Stimulated activated CD8-positive, alpha-beta memory T cell treated with anti-CD3 and anti-CD28 coated beads, Interleukin-12 subunit alpha, Interleukin-12 subunit beta, amount 100 ng/mL, for 24 hours (primary cell): Measurements from ENCODE around the gene TUBB3.
"Not testable (repeated sequence)": the region's sequence is repeated elsewhere in the genome, so short reads cannot be mapped to it uniquely, and the experiment has no call there.

ENCODE experiments used
- DNase-seq: peaks from one replicate; pipeline ENCODE4 v3.0.0-alpha.2; 2020; ENCODE audit errors: extremely low read depth

The TUBB3 gene

DNA sequence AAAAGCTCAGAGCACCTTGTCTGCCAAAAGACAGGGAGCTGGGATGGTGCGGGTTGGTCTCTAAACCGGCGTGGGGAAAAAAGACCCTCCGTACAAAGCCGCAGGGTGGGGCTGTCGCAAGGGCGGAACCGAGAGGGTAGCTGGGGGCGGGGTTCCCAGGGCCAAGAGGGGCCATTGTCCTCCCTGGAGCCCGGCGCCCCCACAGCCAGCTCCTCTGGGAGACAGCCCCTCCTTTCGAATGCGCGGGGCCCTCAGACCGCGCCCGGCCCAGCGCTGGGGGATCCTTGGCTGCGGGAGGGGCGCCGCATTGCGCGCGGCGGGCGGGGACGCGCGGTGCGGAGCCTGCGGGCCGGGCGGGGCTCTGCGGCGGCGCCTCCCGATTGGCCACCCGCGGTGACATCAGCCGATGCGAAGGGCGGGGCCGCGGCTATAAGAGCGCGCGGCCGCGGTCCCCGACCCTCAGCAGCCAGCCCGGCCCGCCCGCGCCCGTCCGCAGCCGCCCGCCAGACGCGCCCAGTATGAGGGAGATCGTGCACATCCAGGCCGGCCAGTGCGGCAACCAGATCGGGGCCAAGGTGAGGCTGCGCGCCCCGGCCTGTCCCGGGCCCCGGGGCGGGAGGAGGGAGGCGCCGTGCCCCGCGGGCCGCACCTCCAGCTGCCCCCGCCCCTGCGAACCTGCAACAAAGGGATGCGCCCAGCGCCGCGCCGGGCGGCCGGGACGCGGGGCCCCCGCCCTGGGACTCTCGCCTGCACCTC is at the start of gene TUBB3:
TSS of gene TUBB3 (plus strand) at position 459 of the 756 bp plus-strand sequence. CDS start at position 519, 60 bp downstream.
- no peak for DNase-seq

DNA sequence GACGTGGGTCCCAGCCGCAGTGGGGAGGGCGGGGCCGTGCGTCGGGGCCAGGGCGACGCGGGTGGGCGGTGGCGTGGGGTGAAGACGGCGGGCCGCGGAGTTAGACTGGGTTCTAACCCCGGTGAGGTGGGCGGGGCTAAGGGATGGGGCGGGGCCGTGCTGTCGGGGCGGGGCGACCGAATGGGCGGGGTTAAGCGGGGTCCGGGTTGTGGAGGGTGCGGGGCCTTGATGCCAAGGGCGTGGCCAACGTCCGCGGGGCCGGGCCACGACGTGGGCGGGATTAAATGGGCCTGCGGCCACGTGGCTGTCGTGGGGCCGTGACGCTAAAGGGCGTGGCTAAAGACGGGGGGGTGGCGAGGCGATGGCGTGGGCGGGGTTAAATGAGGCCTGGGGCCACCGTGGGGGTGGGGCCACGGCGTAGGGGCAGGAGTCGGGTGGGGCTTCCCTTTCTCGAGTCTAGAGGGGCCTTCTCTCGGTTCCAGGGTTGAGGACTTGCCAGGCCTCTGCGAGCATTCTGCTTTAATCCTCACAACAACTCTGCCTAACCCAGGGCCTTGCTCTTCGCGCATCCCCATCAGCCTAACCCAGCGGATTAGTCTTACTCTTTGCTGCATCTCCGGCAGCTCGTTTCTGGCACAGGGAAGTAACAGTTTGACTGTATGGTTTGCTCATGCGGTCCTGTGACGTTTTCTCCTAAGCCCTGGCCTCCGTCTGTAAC is 49.0 kb upstream of the TUBB3 start:
- peak; percentile 89 for DNase-seq

DNA sequence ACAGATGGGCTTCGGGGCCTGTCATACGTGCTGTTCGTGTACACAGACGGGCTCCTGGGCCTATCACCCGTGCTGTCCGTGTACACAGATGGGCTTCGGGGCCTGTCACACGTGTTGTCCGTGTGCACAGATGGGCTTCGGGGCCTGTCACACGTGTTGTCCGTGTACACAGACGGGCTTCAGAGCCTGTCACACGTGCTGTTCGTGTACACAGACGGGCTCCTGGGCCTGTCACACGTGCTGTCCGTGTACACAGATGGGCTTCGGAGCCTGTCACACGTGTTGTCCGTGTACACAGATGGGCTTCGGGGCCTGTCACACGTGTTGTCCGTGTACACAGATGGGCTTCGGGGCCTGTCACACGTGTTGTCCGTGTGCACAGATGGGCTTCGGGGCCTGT is 44.0 kb upstream of the TUBB3 start:
- not testable (repeated sequence) for DNase-seq

DNA sequence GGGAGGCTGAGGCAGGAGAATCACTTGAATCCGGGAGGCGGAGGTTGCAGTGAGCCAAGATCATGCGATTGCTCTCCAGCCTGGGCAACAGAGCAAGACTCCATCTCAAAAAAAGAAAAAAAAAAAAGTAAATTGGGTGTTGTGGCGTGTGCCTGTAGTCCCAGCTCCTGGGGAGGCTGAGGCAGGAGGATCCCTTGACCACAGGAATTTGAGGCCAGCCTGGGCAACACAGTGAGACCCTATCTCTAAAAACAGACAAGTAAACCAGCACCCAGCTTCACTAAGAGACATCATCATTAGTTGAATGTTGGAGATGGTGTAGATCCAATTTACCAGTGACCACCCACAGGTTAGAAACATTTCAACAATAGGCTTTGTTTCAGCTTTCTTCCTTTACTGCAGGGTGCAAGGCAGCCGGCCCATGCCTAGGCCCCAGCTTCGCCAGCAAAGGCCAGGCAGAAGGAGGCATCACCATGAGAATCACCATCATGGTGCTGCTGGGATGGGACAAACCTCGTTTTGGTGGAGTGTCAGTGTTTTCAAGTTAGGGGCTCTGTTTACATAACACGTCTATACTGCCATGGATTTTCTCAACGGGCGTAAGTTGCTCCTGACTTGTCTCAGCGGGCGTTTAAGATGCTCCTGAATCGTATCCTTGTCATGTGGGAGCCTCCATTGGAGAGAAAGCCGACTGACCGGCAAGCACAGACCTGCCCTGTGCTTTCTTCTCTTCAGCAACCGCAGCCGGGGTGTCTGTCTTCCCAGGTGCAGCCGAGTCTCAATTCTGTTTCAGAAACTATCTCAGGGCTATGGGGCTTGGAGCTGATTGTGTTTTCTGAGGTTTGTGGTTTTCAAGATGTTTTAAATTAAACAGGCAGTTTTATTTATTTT is 42.4 kb upstream of the TUBB3 start:
- DNase-seq, result no peak

DNA sequence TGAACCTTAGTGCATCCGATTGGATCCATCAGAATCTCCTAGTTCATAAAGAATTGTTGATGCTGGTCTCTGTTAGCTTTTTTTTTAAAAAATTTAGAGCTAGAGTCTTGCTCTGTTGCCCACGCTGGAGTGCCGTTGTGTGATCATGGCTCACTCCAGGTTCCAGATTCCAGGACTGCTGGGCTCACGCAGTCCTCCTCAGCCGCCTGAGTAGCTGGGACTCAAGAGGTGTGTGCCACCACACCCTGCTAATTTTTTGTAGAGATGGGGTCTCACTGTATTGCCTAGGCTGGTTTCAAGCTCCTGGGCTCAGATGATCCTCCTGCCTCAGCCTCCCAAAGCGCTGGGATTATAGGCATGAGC is 41.8 kb upstream of the TUBB3 start:
- DNase-seq, result no peak

GRCh38 chr16:89883346-89884040 is 39.6 kb upstream of the TUBB3 start:
- no peak for DNase-seq

DNA sequence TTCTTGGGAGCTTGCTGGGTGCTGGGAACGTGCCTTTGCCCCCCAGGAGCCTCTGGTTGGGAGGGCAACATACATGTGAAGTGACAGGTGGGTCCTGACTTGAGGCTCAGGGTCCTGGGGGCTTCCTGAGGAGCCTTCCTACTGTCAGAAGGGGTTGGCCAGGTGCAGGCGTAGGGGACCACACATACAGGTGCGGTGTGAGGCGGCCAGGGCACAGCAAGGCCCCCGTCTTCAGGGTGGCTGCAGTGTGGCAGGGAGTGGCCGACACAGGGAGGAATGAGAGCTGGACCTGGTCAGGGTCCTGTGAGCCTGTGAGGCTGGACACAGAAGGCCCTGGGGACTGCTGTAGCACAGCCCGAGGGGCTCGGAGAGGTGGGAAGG is 39.1 kb upstream of the TUBB3 start:
- DNase-seq, result no peak

DNA sequence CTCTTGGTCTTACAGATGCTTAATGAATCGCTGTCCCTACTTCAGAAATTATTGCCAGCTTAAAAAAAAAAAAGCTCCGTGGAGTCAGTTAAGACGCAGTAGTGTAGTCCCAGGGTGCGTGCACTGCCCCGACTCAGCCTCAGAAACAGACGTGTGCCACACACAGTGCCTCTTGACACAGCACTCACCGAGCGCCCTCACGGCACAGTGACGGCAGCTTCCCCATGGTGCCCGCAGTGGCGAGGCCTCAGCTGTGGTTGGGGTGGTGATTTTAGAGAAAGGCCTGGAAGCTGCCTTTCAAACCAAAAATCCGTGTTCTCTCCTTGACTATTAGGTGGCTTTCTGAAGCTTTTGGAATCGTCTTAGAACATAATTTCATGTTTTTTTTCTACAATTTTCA is 35.9 kb upstream of the TUBB3 start:
- no peak for DNase-seq

GRCh38 chr16:89890200-89890599 is 32.9 kb upstream of the TUBB3 start:
- no peak for DNase-seq

DNA sequence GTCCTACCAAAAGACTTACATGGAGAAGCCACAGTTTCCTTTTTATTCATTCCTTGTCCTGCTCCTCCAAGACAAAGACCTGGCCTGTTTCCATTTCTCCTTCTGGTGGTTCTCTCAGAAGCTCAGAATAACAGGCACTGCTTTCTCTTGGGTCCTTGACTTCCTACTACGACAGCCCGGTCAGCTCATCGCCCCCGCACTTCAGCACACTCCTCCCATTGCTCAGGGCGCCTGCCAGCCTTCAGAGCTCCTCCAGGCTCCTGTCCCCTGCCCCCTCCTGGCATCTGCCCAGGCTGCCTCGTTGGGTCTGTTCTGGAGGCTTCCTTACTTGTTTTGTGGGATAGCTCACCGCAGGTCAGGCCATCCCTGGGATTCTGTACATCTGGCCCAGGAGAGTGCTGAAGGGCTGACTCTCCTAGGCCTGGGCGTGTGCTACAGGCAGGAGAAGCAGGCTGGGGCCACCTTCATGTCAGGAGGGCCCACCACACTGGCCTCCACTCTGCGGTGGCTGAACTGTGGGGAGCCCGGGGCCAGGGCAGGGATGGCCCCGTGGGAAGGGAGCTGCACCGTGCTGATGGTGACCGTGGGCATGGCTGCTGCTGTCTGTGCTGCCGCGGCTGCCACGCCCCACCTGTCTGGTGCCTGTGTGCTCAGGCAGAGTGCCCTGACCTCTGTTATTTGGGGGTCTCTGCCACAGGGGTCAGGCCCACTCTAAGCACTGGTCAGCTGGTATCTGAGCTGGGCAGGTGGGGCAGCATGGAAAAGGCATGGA is 32.1 kb upstream of the TUBB3 start:
- no peak for DNase-seq

DNA sequence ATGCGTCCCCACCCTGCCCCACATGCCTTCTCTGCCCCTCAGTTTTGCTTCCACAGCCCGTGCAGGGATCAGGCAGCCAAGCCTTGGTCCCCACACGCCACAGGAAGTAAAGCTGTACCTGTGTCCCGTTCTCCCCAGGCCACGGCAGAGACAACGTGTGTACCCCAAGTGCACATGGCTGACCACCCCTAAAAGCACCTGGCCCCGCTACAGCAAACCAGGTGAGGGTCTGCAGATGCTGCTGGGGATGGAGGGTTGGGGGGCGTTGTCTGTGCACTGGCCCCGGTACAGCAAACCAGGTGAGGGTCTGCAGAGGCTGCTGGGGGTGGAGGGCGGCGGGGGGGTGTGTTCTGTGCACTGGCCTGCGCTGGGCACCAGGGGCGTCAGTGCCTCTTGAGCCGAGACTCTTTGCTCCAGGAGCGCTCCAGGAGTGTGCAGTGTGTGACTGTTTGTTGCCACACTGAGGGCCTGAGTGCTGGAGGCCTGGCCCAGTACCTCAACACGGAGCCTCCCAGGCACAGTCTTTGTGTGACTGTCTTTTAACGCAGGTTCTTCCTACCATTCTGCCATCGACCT is 31.0 kb upstream of the TUBB3 start:
- DNase-seq, result no peak

DNA sequence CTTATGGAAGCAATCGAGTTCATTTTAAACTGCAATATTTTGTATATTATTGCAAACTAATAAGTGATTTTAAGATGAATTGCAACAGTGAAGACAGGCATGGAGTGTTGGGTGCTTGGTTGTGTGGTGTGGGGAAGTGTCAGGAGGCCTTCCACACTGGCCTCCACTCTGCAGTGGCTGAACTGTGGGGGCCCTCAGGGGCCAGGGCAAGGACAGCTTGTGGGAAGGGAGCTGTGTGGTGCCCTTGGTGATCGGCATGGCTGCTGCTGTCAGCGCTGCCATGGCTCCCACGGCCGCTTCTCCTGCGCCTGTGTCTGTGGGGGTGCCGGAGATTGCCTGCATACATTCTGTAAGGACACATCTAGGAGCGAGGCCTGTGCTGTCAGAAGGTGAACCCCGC is 30.5 kb upstream of the TUBB3 start:
- DNase-seq, result no peak

- DNase-seq, result no peak
Measured at GRCh38 chr16:89893642-89894548, 29.2 kb upstream of the TUBB3 start.

DNA sequence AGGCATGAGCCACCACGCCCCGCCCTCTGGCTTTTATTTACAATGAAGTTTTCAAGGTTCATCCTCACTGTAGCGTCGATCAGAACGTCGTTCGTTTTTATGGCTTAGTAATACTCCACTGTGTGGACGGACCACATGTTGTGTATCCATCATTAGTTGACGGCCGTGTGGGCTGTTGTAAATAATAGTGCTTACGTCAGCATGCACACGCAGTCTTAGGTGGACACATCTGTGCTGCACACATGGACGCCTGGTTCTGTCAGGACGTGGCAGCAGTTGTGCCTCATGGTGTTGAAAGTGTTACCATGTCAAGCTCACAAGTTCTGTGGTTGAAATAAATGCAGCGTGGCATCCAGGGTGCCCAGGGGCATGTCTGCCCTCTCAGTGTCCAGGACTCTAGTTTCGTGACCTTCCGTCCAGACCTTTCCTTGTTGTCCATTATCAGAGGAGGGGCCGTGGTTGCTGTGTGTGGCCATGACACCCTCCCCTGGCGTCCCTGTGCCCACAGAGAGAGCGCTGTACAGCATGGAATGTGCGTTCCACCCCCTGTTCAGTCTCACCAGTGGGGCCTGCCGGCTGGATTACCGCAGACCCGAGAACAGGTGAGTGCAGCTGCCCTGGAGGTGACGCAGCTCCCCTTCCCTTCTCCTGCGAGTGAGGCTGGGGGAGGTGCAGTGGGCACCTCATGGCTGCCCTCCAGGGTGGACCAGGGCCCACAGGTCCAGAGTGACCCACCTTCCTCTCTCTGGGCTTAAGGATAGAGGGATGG is 27.5 kb upstream of the TUBB3 start:
- no peak for DNase-seq

DNA sequence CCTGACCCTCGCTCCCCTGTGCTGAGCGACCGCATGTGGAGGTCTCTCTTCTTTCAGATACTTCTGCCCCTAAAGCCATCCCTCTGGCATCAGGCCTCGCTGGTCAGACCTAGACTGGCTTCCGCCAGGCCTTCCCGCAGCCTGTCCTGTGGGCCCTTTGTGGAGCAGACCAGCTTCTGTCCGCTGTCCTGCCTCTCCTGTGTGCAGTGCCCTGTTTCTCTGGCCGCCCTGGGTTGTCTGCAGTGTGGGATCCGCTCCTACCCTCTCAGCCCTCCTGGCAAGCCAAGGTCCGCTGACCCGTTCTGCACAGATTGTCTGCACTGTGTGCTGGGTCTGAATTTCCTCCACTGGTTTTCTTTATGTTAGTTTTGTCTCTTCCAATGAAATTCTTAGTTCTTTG is 25.9 kb upstream of the TUBB3 start:
- DNase-seq, result no peak

DNA sequence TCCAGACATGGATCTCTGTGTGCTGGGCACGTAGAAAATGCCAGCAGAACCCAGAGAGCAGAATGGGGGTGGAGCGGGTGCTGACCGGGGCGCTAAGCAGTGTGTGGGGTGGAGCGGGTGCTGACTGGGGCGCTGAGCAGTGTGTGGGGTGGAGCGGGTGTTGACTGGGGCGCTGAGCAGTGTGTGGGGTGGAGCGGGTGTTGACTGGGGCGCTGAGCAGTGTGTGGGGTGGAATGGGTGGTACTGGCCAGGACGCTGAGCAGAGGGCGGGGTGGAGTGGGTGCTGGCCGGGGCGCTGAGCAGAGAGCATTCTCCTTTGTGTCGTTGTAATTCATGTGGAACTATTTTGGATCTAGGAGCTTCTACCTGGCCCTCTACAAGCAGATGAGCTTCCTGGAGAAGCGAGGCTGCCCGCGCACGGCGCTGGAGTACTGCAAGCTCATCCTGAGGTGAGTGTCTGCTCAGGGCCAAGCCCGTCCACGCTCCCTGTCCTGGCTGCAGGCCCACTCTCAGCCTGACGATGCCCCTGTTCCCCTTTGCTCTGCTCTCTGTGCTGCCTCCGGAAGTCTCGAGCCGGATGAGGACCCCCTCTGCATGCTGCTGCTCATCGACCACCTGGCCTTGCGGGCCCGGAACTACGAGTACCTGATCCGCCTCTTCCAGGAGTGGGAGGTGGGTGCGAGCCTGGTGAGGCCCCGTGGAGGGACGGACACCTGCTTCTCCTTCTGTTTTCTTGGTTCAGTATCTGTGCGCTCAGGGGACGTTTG is 24.8 kb upstream of the TUBB3 start:
- DNase-seq, result no peak

- DNase-seq, result no peak
Measured at GRCh38 chr16:89899879-89900481, 23.2 kb upstream of the TUBB3 start.

DNA sequence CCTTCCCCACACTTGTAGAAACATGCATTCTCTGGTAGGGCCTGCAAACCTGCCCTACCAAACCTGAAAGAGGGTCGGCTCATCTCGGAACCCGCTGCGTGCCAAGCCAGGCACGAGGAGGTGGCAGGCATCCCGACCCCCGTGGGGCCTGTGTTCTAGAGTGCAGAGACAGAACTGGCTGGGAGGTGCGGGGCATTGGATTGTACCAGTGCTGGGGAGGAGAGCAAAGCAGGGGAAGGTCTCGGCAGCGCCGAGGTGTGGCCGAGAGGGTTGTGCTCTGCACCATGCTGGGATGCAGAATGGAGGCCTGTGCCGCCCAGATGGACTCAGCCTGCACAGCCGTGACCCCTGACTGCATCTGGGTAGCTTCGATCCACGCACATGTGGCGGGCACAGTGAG is 22.3 kb upstream of the TUBB3 start:
- no peak for DNase-seq
